Measurements from ENCODE around the gene FHOD1.

FHOD1 gene

GRCh38 chr16:67248401-67249177 lies 1.3 kb upstream of the FHOD1 start, which contains the start of gene SLC9A5:
Gene SLC9A5 (plus strand): TSS chr16:67248979. CDS start chr16:67249015, 36 bp downstream.
- DNase-seq = peak in 1 of 2 experiments; percentile 14

- no peak for DNase-seq
Measured at GRCh38 chr16:67248073-67248400, 756 bp upstream of the FHOD1 start.

- peak; percentile 47 to 52 for DNase-seq
Measured at GRCh38 chr16:67246756-67247191, 507 bp downstream of the FHOD1 start.

- DNase-seq = peak; percentile 36 to 55
Measured at GRCh38 chr16:67246081-67246755, 1.1 kb downstream of the FHOD1 start.

GRCh38 chr16:67245674-67246080 lies 1.6 kb downstream of the FHOD1 start:
- DNase-seq = no peak

GRCh38 chr16:67245186-67245585 lies 2.1 kb downstream of the FHOD1 start:
- DNase-seq = no peak

GRCh38 chr16:67244387-67245185 lies 2.7 kb downstream of the FHOD1 start:
- no peak for DNase-seq

GRCh38 chr16:67243481-67243880 lies 3.8 kb downstream of the FHOD1 start:
- DNase-seq = no peak

GRCh38 chr16:67242138-67242730 lies 5.0 kb downstream of the FHOD1 start:
- no peak for DNase-seq

- no peak for DNase-seq
Measured at GRCh38 chr16:67241008-67241900, 6.0 kb downstream of the FHOD1 start.

- DNase-seq = no peak
Measured at GRCh38 chr16:67240506-67240905, 6.8 kb downstream of the FHOD1 start.

- no peak for DNase-seq
Measured at GRCh38 chr16:67238806-67239470, 8.3 kb downstream of the FHOD1 start.

GRCh38 chr16:67238278-67238575 lies 9.1 kb downstream of the FHOD1 start:
- DNase-seq = no peak

GRCh38 chr16:67237396-67238277 lies 9.6 kb downstream of the FHOD1 start:
- DNase-seq = no peak

GRCh38 chr16:67236563-67237395 lies 10.5 kb downstream of the FHOD1 start:
- DNase-seq = no peak

- DNase-seq = no peak
Measured at GRCh38 chr16:67235816-67236562, 11.3 kb downstream of the FHOD1 start.

- DNase-seq = no peak
Measured at GRCh38 chr16:67234180-67234597, 13.1 kb downstream of the FHOD1 start.

- DNase-seq = no peak
Measured at GRCh38 chr16:67233596-67233995, 13.7 kb downstream of the FHOD1 start.
